HepG2 (cell line): ENCODE measurements around the gene IER2. TPM values are rescaled to one million over a fixed set of nuclear protein-coding genes. Genes with fewer than 3 reads are reported as not detected.

Experiments
- GZF1 ChIP-seq: sonication (generic); formaldehyde crosslinking; IDR thresholded peaks from 2 replicates; pipeline ENCODE4 v1.5.1; 2020; ENCODE audit warnings: mild to moderate bottlenecking, missing genetic modification reagents
- HNRNPK ChIP-seq: fragments of 200-400 bp; formaldehyde crosslinking; IDR thresholded peaks from 2 replicates; pipeline ENCODE4 v1.6.1; 2018; ENCODE audit warnings: low read length, low read depth, moderate library complexity, mild to moderate bottlenecking; ENCODE audit not compliant: poor library complexity, severe bottlenecking
- HOXA5 ChIP-seq: sonication (generic); formaldehyde crosslinking; IDR thresholded peaks from 2 replicates; pipeline ENCODE4 v1.4.0; 2020; ENCODE audit warnings: missing genetic modification reagents
- HOXA7 ChIP-seq: sonication (generic); formaldehyde crosslinking; IDR thresholded peaks from 2 replicates; pipeline ENCODE4 v1.8.1; 2022; ENCODE audit warnings: mild to moderate bottlenecking, missing genetic modification reagents, moderate library complexity
- KDM2A ChIP-seq: sonication (generic); formaldehyde crosslinking; IDR thresholded peaks from 2 replicates; pipeline ENCODE4 v1.4.0; 2020; ENCODE audit warnings: low read depth, missing genetic modification reagents, borderline replicate concordance
- MED13 ChIP-seq: sonication (generic); formaldehyde crosslinking; IDR thresholded peaks from 2 replicates; pipeline ENCODE4 v1.5.0; 2020; ENCODE audit warnings: missing genetic modification reagents
- MXD3 ChIP-seq: IDR thresholded peaks from 2 replicates; pipeline ENCODE4 v1.6.1; 2016; ENCODE audit warnings: mild to moderate bottlenecking, missing biosample characterization, missing genetic modification reagents
- NR1H2 ChIP-seq: sonication (generic); formaldehyde crosslinking; IDR thresholded peaks from 2 replicates; pipeline ENCODE4 v1.8.1; 2022; ENCODE audit warnings: low read depth, missing genetic modification reagents, borderline replicate concordance
- RBFOX2 ChIP-seq: fragments of 200-400 bp; formaldehyde crosslinking; IDR thresholded peaks from 2 replicates; pipeline ENCODE4 v1.6.1; 2017; ENCODE audit warnings: low read depth, mild to moderate bottlenecking, low read length
- SCMH1 ChIP-seq: sonication (generic); formaldehyde crosslinking; IDR thresholded peaks from 2 replicates; pipeline ENCODE4 v1.9.0; 2021; ENCODE audit warnings: missing genetic modification reagents, mild to moderate bottlenecking, borderline replicate concordance
- TAF1 ChIP-seq: sonication (generic); formaldehyde crosslinking; IDR thresholded peaks from 2 replicates; pipeline ENCODE4 v1.4.0; 2020; ENCODE audit warnings: missing genetic modification reagents
- YEATS4 ChIP-seq: sonication (generic); formaldehyde crosslinking; IDR thresholded peaks from 2 replicates; pipeline ENCODE4 v1.4.0; 2020; ENCODE audit warnings: missing genetic modification reagents, borderline replicate concordance
- ZBTB25 ChIP-seq: IDR thresholded peaks from 2 replicates; pipeline ENCODE4 v1.6.1; 2018; ENCODE audit warnings: missing genetic modification reagents
- ZFY ChIP-seq: sonication (generic); formaldehyde crosslinking; IDR thresholded peaks from 2 replicates; pipeline ENCODE4 v1.4.0; 2020; ENCODE audit warnings: missing genetic modification reagents
- ZNF142 ChIP-seq: sonication (generic); formaldehyde crosslinking; IDR thresholded peaks from 2 replicates; pipeline ENCODE4 v1.4.0; 2020; ENCODE audit warnings: missing genetic modification reagents
- ZNF597 ChIP-seq: sonication (generic); formaldehyde crosslinking; IDR thresholded peaks from 2 replicates; pipeline ENCODE4 v1.5.0; 2020; ENCODE audit warnings: missing genetic modification reagents
- polyA plus RNA-seq, 8 experiments: library from polyadenylated mRNA; depleted of rRNA in 3 of 8; stranded (reverse) in 7 of 8; unstranded in 1 of 8; fragments of >200 nt; fragmentation: Illumina TruSeq in 4 of 8; extraction: Trizol in 4 of 8; gene quantifications; 2 replicates each; pipeline versions ENCODE4 v1.2.1 to v1.2.3, GENCODE V29; 2011 to 2016; ENCODE audit warnings: low read depth in 4 of 8, missing spikeins in 1 of 8, mixed read lengths in 1 of 8; ENCODE audit not compliant: insufficient read depth in 1 of 8
- total RNA-seq, 5 experiments: library from RNA; depleted of rRNA; stranded (reverse); fragments of >200 nt; fragmentation: Illumina TruSeq; extraction: Trizol; gene quantifications; 2 replicates each; pipeline ENCODE4 v1.2.3, GENCODE V29; 2016; ENCODE audit warnings: low read depth in 1 of 5

Gene IER2
- total and polyA plus RNA-seq, 2 of the 13 experiments (the other 11 are each of a cell fraction or from before 2014, with no cell fraction given), result 10.1 to 14.3 TPM

- TF ChIP-seq ZNF597, result no peak
- no peak for TF ChIP-seq MXD3 (CRISPR knock-in tag)
- 0 out of 2 replicates have a peak, but pooled peaks have one; percentile 11 for TF ChIP-seq ZNF142 (CRISPR knock-in tag)
- TF ChIP-seq ZFY (CRISPR knock-in tag), result peak; percentile 68
- no peak for TF ChIP-seq ZBTB25 (CRISPR knock-in tag)
- TF ChIP-seq HOXA7, result no peak
- no peak for TF ChIP-seq GZF1
- 0 out of 2 replicates have a peak, but pooled peaks have one; percentile 31 for TF ChIP-seq YEATS4
- peak; percentile 62 for TF ChIP-seq HNRNPK
- peak; percentile 28; the same call in 1 of the 2 replicates for TF ChIP-seq TAF1 (CRISPR knock-in tag)
- TF ChIP-seq KDM2A (CRISPR knock-in tag), result 0 out of 2 replicates have a peak, but pooled peaks have one; percentile 13
- no peak for TF ChIP-seq SCMH1 (CRISPR knock-in tag)
- TF ChIP-seq MED13, result peak; percentile 47; the same call in 1 of the 2 replicates
- no peak for TF ChIP-seq NR1H2 (CRISPR knock-in tag)
- TF ChIP-seq HOXA5, result peak; percentile 40; the same call in 1 of the 2 replicates
- TF ChIP-seq RBFOX2, result peak; percentile 76
- TF ChIP-seq, all 625 proteins: peak for 44
These were observed 31.6 kb upstream of the IER2 start (continued) for GRCh38 chr19:13118424-13119193.
